HepG2 (cell line): ENCODE data around the gene PITPNM2. TPM values are rescaled to one million over a fixed set of nuclear protein-coding genes. Genes with fewer than 3 reads are reported as not detected.
A peak's percentile ranks its signal among the peaks of the same experiment; 100 is the strongest.

ENCODE experiments used
- HNRNPLL ChIP-seq: fragments of 200-400 bp; formaldehyde crosslinking; IDR thresholded peaks from 2 replicates; pipeline ENCODE4 v1.6.1; 2017; ENCODE audit warnings: mild to moderate bottlenecking, low read depth, low read length; ENCODE audit not compliant: poor library complexity, severe bottlenecking
- MBD4 ChIP-seq: IDR thresholded peaks from 2 replicates; pipeline ENCODE4 v1.6.1; 2012; ENCODE audit warnings: low read length, inconsistent platforms, borderline replicate concordance
- MXD4 ChIP-seq: IDR thresholded peaks from 2 replicates; pipeline ENCODE4 v1.6.1; 2016; ENCODE audit warnings: mild to moderate bottlenecking, missing biosample characterization, missing genetic modification reagents
- NCOA2 ChIP-seq: sonication (generic); formaldehyde crosslinking; IDR thresholded peaks from 2 replicates; pipeline ENCODE4 v1.8.0; 2022; ENCODE audit warnings: inconsistent platforms
- POGZ ChIP-seq: sonication (generic); formaldehyde crosslinking; IDR thresholded peaks from 2 replicates; pipeline ENCODE4 v1.4.0; 2020; ENCODE audit warnings: mild to moderate bottlenecking, missing genetic modification reagents
- SAFB2 ChIP-seq: sonication (generic); formaldehyde crosslinking; IDR thresholded peaks from 2 replicates; pipeline ENCODE4 v1.5.1; 2020; ENCODE audit warnings: missing genetic modification reagents, low read depth, mild to moderate bottlenecking, borderline replicate concordance
- SALL1 ChIP-seq: sonication (generic); formaldehyde crosslinking; IDR thresholded peaks from 2 replicates; pipeline ENCODE4 v1.8.0; 2022; ENCODE audit warnings: mild to moderate bottlenecking, missing genetic modification reagents
- SRY ChIP-seq: sonication (generic); formaldehyde crosslinking; IDR thresholded peaks from 2 replicates; pipeline ENCODE4 v1.8.0; 2022; ENCODE audit warnings: mild to moderate bottlenecking, missing genetic modification reagents
- ZC3H4 ChIP-seq: sonication (generic); formaldehyde crosslinking; IDR thresholded peaks from 2 replicates; pipeline ENCODE4 v1.4.0; 2020; ENCODE audit warnings: missing genetic modification reagents, borderline replicate concordance
- ZMYM2 ChIP-seq: sonication (generic); formaldehyde crosslinking; IDR thresholded peaks from 2 replicates; pipeline ENCODE4 v1.8.0; 2022; ENCODE audit warnings: mild to moderate bottlenecking, missing genetic modification reagents
- ZNF510 ChIP-seq: sonication (generic); formaldehyde crosslinking; IDR thresholded peaks from 2 replicates; pipeline ENCODE4 v1.4.0; 2020; ENCODE audit warnings: low read depth, mild to moderate bottlenecking, missing genetic modification reagents
- ZNF552 ChIP-seq: sonication (generic); formaldehyde crosslinking; IDR thresholded peaks from 2 replicates; pipeline ENCODE4 v1.9.0; 2022; ENCODE audit warnings: missing genetic modification reagents, mild to moderate bottlenecking, borderline replicate concordance
- ZNF577 ChIP-seq: sonication (generic); formaldehyde crosslinking; IDR thresholded peaks from 2 replicates; pipeline ENCODE4 v1.4.0; 2020; ENCODE audit warnings: mild to moderate bottlenecking, low read depth, missing genetic modification reagents, borderline replicate concordance
- ZNF607 ChIP-seq: sonication (generic); formaldehyde crosslinking; IDR thresholded peaks from 2 replicates; pipeline ENCODE4 v1.5.1; 2020; ENCODE audit warnings: missing genetic modification reagents, mild to moderate bottlenecking, borderline replicate concordance
- ZNF772 ChIP-seq: sonication (generic); formaldehyde crosslinking; IDR thresholded peaks from 2 replicates; pipeline ENCODE4 v1.5.0; 2020; ENCODE audit warnings: mild to moderate bottlenecking, missing genetic modification reagents
- ZNF816 ChIP-seq: sonication (generic); formaldehyde crosslinking; IDR thresholded peaks from 2 replicates; pipeline ENCODE4 v1.8.0; 2022; ENCODE audit warnings: missing genetic modification reagents, mild to moderate bottlenecking, borderline replicate concordance
- ZNF891 ChIP-seq: sonication (generic); formaldehyde crosslinking; IDR thresholded peaks from 2 replicates; pipeline ENCODE4 v1.5.0; 2020; ENCODE audit warnings: mild to moderate bottlenecking, missing genetic modification reagents
- polyA plus RNA-seq, 8 experiments: library from polyadenylated mRNA; depleted of rRNA in 3 of 8; stranded (reverse) in 7 of 8; unstranded in 1 of 8; fragments of >200 nt; fragmentation: Illumina TruSeq in 4 of 8; extraction: Trizol in 4 of 8; gene quantifications; 2 replicates each; pipeline versions ENCODE4 v1.2.1 to v1.2.3, GENCODE V29; 2011 to 2016; ENCODE audit warnings: low read depth in 4 of 8, missing spikeins in 1 of 8, mixed read lengths in 1 of 8; ENCODE audit not compliant: insufficient read depth in 1 of 8
- total RNA-seq, 5 experiments: library from RNA; depleted of rRNA; stranded (reverse); fragments of >200 nt; fragmentation: Illumina TruSeq; extraction: Trizol; gene quantifications; 2 replicates each; pipeline ENCODE4 v1.2.3, GENCODE V29; 2016; ENCODE audit warnings: low read depth in 1 of 5
- TF ChIP-seq, protein P1 (sequence below): sonication (generic); formaldehyde crosslinking; IDR thresholded peaks from 2 replicates; pipeline ENCODE4 v1.4.0; 2020; ENCODE audit warnings: missing genetic modification reagents
- TF ChIP-seq, protein P2 (sequence below): sonication (generic); formaldehyde crosslinking; IDR thresholded peaks from 2 replicates; pipeline ENCODE4 v1.5.0; 2020; ENCODE audit warnings: missing genetic modification reagents
- TF ChIP-seq, protein P3 (sequence below): sonication (generic); formaldehyde crosslinking; IDR thresholded peaks from 2 replicates; pipeline ENCODE4 v1.4.0; 2020; ENCODE audit warnings: mild to moderate bottlenecking, missing genetic modification reagents
- TF ChIP-seq, protein P4 (sequence below): IDR thresholded peaks from 2 replicates; pipeline ENCODE4 v1.6.1; 2016; ENCODE audit warnings: mild to moderate bottlenecking, missing biosample characterization, missing genetic modification reagents
- TF ChIP-seq, protein P5 (sequence below): sonication (generic); formaldehyde crosslinking; IDR thresholded peaks from 2 replicates; pipeline ENCODE4 v1.4.0; 2020; ENCODE audit warnings: missing genetic modification reagents

The PITPNM2 gene
- total and polyA plus RNA-seq, 2 of the 13 experiments (the other 11 are each of a cell fraction or from before 2014, with no cell fraction given), result 4.2 to 5.3 TPM

DNA sequence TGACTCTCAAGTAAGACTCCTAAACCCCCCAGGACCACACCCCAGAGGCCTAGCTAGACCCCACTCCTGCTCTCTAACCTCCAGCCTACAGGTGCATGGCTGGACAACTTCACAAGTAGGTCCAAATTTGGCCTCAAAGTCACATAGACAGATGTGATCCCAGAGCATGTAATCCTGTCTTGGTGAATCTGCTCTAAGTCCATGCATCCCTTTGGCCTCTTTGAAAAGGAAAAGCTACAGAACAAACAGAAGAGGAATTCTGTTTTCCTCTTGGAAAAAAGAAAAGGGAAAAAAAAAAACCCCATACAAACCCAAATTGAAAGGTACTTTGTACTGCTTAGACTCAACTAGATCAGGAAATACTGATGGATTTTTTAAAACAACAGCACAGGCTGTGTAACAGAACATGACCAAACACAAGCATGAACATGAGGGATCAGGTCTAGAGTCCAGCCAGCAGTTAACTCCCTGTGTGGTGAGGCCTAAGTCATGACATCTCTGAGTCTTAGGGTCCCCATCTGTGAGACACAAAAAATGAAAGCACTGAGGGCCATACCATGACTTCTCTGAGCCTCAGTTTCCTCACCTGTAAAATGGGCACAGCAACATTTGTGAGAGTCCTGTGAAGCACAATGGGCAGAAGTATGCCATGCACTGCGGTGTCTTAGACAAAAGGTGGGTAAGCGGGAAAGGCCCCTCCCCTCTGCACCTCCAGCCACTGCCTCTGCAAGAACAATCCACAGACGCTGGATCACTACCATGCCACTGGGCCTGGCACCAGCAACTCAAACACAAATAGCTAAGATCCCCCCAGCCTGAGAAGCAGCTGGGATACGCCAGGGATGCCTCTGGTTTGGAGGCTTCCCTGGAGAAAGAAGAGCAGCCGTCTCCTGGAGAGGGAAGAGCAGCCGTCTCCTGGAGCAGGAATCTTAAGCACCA is 9.9 kb downstream of the PITPNM2 start (continued):
- TF ChIP-seq, protein P1, sequence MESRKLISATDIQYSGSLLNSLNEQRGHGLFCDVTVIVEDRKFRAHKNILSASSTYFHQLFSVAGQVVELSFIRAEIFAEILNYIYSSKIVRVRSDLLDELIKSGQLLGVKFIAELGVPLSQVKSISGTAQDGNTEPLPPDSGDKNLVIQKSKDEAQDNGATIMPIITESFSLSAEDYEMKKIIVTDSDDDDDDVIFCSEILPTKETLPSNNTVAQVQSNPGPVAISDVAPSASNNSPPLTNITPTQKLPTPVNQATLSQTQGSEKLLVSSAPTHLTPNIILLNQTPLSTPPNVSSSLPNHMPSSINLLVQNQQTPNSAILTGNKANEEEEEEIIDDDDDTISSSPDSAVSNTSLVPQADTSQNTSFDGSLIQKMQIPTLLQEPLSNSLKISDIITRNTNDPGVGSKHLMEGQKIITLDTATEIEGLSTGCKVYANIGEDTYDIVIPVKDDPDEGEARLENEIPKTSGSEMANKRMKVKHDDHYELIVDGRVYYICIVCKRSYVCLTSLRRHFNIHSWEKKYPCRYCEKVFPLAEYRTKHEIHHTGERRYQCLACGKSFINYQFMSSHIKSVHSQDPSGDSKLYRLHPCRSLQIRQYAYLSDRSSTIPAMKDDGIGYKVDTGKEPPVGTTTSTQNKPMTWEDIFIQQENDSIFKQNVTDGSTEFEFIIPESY (CRISPR knock-in tag), result no peak
- TF ChIP-seq, protein P2, sequence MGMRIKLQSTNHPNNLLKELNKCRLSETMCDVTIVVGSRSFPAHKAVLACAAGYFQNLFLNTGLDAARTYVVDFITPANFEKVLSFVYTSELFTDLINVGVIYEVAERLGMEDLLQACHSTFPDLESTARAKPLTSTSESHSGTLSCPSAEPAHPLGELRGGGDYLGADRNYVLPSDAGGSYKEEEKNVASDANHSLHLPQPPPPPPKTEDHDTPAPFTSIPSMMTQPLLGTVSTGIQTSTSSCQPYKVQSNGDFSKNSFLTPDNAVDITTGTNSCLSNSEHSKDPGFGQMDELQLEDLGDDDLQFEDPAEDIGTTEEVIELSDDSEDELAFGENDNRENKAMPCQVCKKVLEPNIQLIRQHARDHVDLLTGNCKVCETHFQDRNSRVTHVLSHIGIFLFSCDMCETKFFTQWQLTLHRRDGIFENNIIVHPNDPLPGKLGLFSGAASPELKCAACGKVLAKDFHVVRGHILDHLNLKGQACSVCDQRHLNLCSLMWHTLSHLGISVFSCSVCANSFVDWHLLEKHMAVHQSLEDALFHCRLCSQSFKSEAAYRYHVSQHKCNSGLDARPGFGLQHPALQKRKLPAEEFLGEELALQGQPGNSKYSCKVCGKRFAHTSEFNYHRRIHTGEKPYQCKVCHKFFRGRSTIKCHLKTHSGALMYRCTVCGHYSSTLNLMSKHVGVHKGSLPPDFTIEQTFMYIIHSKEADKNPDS (CRISPR knock-in tag), result no peak
- TF ChIP-seq ZNF816 (CRISPR knock-in tag) (no peak), SRY (CRISPR knock-in tag) (no peak; the same call in 1 of the 2 replicates), HNRNPLL (no peak), MBD4 (no peak), SAFB2 (CRISPR knock-in tag) (no peak), ZNF891 (CRISPR knock-in tag) (no peak), ZNF607 (CRISPR knock-in tag) (no peak), SALL1 (peak; percentile 32; the same call in 1 of the 2 replicates), POGZ (CRISPR knock-in tag) (no peak; the same call in 1 of the 2 replicates), ZMYM2 (CRISPR knock-in tag) (peak; percentile 73), ZNF577 (no peak), ZNF552 (no peak; the same call in 1 of the 2 replicates), ZC3H4 (CRISPR knock-in tag) (no peak), ZNF510 (no peak), MXD4 (CRISPR knock-in tag) (no peak), ZNF772 (CRISPR knock-in tag) (0 out of 2 replicates have a peak, but pooled peaks have one; percentile 7), NCOA2 (CRISPR knock-in tag) (no peak)
- TF ChIP-seq, protein P3, sequence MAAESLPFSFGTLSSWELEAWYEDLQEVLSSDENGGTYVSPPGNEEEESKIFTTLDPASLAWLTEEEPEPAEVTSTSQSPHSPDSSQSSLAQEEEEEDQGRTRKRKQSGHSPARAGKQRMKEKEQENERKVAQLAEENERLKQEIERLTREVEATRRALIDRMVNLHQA (CRISPR knock-in tag), result no peak
- TF ChIP-seq, protein P4, sequence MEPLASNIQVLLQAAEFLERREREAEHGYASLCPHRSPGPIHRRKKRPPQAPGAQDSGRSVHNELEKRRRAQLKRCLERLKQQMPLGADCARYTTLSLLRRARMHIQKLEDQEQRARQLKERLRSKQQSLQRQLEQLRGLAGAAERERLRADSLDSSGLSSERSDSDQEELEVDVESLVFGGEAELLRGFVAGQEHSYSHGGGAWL (CRISPR knock-in tag), result no peak
- TF ChIP-seq, protein P5, sequence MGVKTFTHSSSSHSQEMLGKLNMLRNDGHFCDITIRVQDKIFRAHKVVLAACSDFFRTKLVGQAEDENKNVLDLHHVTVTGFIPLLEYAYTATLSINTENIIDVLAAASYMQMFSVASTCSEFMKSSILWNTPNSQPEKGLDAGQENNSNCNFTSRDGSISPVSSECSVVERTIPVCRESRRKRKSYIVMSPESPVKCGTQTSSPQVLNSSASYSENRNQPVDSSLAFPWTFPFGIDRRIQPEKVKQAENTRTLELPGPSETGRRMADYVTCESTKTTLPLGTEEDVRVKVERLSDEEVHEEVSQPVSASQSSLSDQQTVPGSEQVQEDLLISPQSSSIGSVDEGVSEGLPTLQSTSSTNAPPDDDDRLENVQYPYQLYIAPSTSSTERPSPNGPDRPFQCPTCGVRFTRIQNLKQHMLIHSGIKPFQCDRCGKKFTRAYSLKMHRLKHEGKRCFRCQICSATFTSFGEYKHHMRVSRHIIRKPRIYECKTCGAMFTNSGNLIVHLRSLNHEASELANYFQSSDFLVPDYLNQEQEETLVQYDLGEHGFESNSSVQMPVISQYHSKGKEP (CRISPR knock-in tag), result no peak
